HCT116 (cell line): ENCODE results near the gene RGS11. TPM values are rescaled to one million over a fixed set of nuclear protein-coding genes. Genes with fewer than 3 reads are reported as not detected.

Experiments used
- ATAC-seq: fragments of 200-7000 bp; cut with Tn5 transposase; 2 replicates; pipeline ENCODE4 v1.9.1; 2020; ENCODE audit warnings: mild to moderate bottlenecking, moderate library complexity
- BruUV-seq: library from RNA; stranded (reverse); fragments of 400-500 nt; replicated peaks from 2 replicates; lab custom pipeline; 2021; lab: Mats Ljungman, UMichigan
- CTCF ChIA-PET: fragments of 300-600 bp; sonication (Branson Sonifier 250); formaldehyde crosslinking; loops from one replicate; lab custom pipeline; 2021; ENCODE audit warnings: antibody characterized with exemption; lab: Charles Lee
- POLR2A ChIA-PET: fragments of 300-600, 350-600 bp; sonication (Branson Sonifier 250); formaldehyde crosslinking; loops from one replicate; lab custom pipeline; 2021; ENCODE audit warnings: antibody characterized with exemption; lab: Charles Lee
- RAD21 ChIA-PET, 2 experiments: fragments of 300-600 bp; sonication (Branson Sonifier 250); formaldehyde crosslinking; loops; one replicate each; lab custom pipeline; 2023; ENCODE audit warnings: low total read pairs in 2 of 2; ENCODE audit not compliant: uncharacterized antibody in 2 of 2, unreplicated experiment in 2 of 2, low non-redundant PET in 1 of 2; lab: Charles Lee
- DNase-seq: peaks from one replicate; pipeline ENCODE4 v3.0.0-alpha.2; 2010; ENCODE audit warnings: low read depth, low spot score
- H2AFZ ChIP-seq: fragments of 200-600 bp; shearing (Covaris generic), sonication (generic); 2 replicates; pipeline ENCODE4 v1.6.1; 2017; ENCODE audit warnings: low read depth, mixed run types, mixed read lengths, antibody characterized with exemption, low read length; ENCODE audit not compliant: poor library complexity, severe bottlenecking
- H3K27ac ChIP-seq: 2 replicates; pipeline ENCODE4 v1.5.1; 2012; ENCODE audit warnings: low read depth, low read length
- H3K27me3 ChIP-seq: fragments of 200-600 bp; sonication (generic); 2 replicates; pipeline ENCODE4 v1.6.1; 2016; ENCODE audit warnings: mixed run types, low read length, mixed read lengths; ENCODE audit not compliant: insufficient read depth
- H3K36me3 ChIP-seq, 2 experiments: fragments of 200-500 bp in 1 of 2; fragments of 200-600 bp in 1 of 2; sonication (Bioruptor generic) in 1 of 2; sonication (generic) in 1 of 2; 2 replicates each; pipeline versions ENCODE4 v1.5.1 to v1.6.1; 2014 to 2016; ENCODE audit warnings: low read length in 2 of 2, inconsistent platforms in 1 of 2, mixed read lengths in 1 of 2, mixed run types in 1 of 2; ENCODE audit not compliant: insufficient read depth in 2 of 2, control insufficient read depth in 1 of 2
- H3K4me1 ChIP-seq, 2 experiments: fragments of 200-600 bp in 1 of 2; sonication (generic) in 1 of 2; 2 replicates each; pipeline versions ENCODE4 v1.5.1 to v1.6.1; 2012 to 2017; ENCODE audit warnings: low read length in 2 of 2, inconsistent platforms in 1 of 2, mild to moderate bottlenecking in 1 of 2, mixed read lengths in 1 of 2, mixed run types in 1 of 2, moderate library complexity in 1 of 2; ENCODE audit not compliant: insufficient read depth in 2 of 2, control insufficient read depth in 1 of 2
- H3K4me2 ChIP-seq: fragments of 200-600 bp; sonication (generic); 2 replicates; pipeline ENCODE4 v1.6.1; 2017; ENCODE audit warnings: mixed run types, low read length, mixed read lengths
- H3K4me3 ChIP-seq, 2 experiments: fragments of 200-600 bp in 1 of 2; sonication (generic) in 1 of 2; replicated peaks in 1 of 2; 2 replicates each; pipeline ENCODE4 v1.5.1; 2011 to 2016; ENCODE audit warnings: low read length in 2 of 2, control low read depth in 1 of 2, low read depth in 1 of 2, mild to moderate bottlenecking in 1 of 2, mixed read lengths in 1 of 2, mixed run types in 1 of 2
- H3K79me2 ChIP-seq: fragments of 200-600 bp; sonication (generic); 2 replicates; pipeline ENCODE4 v1.6.1; 2017; ENCODE audit warnings: mild to moderate bottlenecking, mixed run types, low read length, moderate library complexity, mixed read lengths; ENCODE audit not compliant: insufficient read depth
- H3K9ac ChIP-seq: fragments of 200-600 bp; sonication (generic); 2 replicates; pipeline ENCODE4 v1.6.1; 2016; ENCODE audit warnings: low read length, mixed read lengths
- H3K9me2 ChIP-seq: fragments of 200-600 bp; sonication (generic), shearing (Covaris generic); 2 replicates; pipeline ENCODE4 v1.6.1; 2017; ENCODE audit warnings: mixed run types, mild to moderate bottlenecking, moderate library complexity; ENCODE audit not compliant: insufficient read depth
- H3K9me3 ChIP-seq, 2 experiments: fragments of 200-500 bp in 1 of 2; fragments of 200-600 bp in 1 of 2; sonication (Bioruptor generic) in 1 of 2; sonication (generic) in 1 of 2; 2 replicates each; pipeline ENCODE4 v1.6.1; 2014 to 2017; ENCODE audit warnings: low read length in 2 of 2, mixed read lengths in 2 of 2, inconsistent platforms in 1 of 2, low read depth in 1 of 2, mild to moderate bottlenecking in 1 of 2, mixed run types in 1 of 2, moderate library complexity in 1 of 2; ENCODE audit not compliant: control insufficient read depth in 1 of 2, insufficient read depth in 1 of 2
- H4K20me1 ChIP-seq: fragments of 200-600 bp; sonication (generic), shearing (Covaris generic); 2 replicates; pipeline ENCODE4 v1.6.1; 2017; ENCODE audit warnings: mixed run types, mild to moderate bottlenecking, moderate library complexity; ENCODE audit not compliant: insufficient read depth
- CBX3 ChIP-seq: IDR thresholded peaks from 2 replicates; pipeline ENCODE4 v1.6.1; 2012; ENCODE audit warnings: low read depth
- EZH2 ChIP-seq: fragments of 200-600 bp; sonication (generic); IDR thresholded peaks from 2 replicates; pipeline ENCODE4 v1.6.1; 2017; ENCODE audit warnings: antibody characterized with exemption, mixed run types
- JUND ChIP-seq: IDR thresholded peaks from 2 replicates; pipeline ENCODE4 v1.6.1; 2012
- MAX ChIP-seq: IDR thresholded peaks from 2 replicates; pipeline ENCODE4 v1.6.1; 2012
- POLR2AphosphoS5 ChIP-seq: IDR thresholded peaks from 2 replicates; pipeline ENCODE4 v1.6.1; 2011; ENCODE audit warnings: mild to moderate bottlenecking, low read depth, low read length, moderate library complexity
- RAD21 ChIP-seq: IDR thresholded peaks from 2 replicates; pipeline ENCODE4 v1.6.1; 2012; ENCODE audit warnings: low read depth, mild to moderate bottlenecking
- REST ChIP-seq: IDR thresholded peaks from 2 replicates; pipeline ENCODE4 v1.6.1; 2012; ENCODE audit warnings: low read depth
- SIN3A ChIP-seq: IDR thresholded peaks from 2 replicates; pipeline ENCODE4 v1.6.1; 2012; ENCODE audit warnings: low read depth
- SP1 ChIP-seq: IDR thresholded peaks from 2 replicates; pipeline ENCODE4 v1.6.1; 2012; ENCODE audit warnings: low read depth
- SRF ChIP-seq: IDR thresholded peaks from 2 replicates; pipeline ENCODE4 v1.6.1; 2012; ENCODE audit warnings: low read depth
- YY1 ChIP-seq: IDR thresholded peaks from 2 replicates; pipeline ENCODE4 v1.6.1; 2011; ENCODE audit warnings: low read length, low read depth, moderate library complexity, mild to moderate bottlenecking; ENCODE audit not compliant: insufficient replicate concordance; ENCODE audit errors: extremely low read depth
- ZBTB33 ChIP-seq: IDR thresholded peaks from 2 replicates; pipeline ENCODE4 v1.6.1; 2011; ENCODE audit warnings: mild to moderate bottlenecking, low read length, moderate library complexity; ENCODE audit not compliant: insufficient replicate concordance; ENCODE audit errors: extremely low read depth
- ZFX ChIP-seq: fragments of 450-650 bp; IDR thresholded peaks from 2 replicates; pipeline ENCODE4 v1.6.1; 2017
- ZNF274 ChIP-seq: fragments of 200-500 bp; sonication (Bioruptor generic); IDR thresholded peaks from 2 replicates; pipeline ENCODE4 v1.6.1; 2014; ENCODE audit warnings: mild to moderate bottlenecking, low read depth, low read length, inconsistent platforms
- intact Hi-C: fragments of 100-400 bp; cut with micrococcal nuclease; formaldehyde crosslinking; loops from 2 replicates; pipeline ENCODE4 v1.10.0; 2022
- total RNA-seq: library from RNA; stranded (reverse); gene quantifications from one replicate; pipeline ENCODE4 v1.2.1, GENCODE V29; 2021; ENCODE audit not compliant: unreplicated experiment

The RGS11 gene
- total RNA-seq, 1 experiment from 2014 or later, result not detected

GRCh38 chr16:322476-323143, 46.9 kb upstream of the RGS11 start:
- no peak for TF ChIP-seq RAD21
- TF ChIP-seq MAX, result no peak
- TF ChIP-seq SP1, result no peak
- no peak for TF ChIP-seq ZBTB33
- TF ChIP-seq POLR2AphosphoS5, result no peak
- TF ChIP-seq YY1, result no peak
- no peak for TF ChIP-seq ZFX
- TF ChIP-seq REST, result no peak
- no peak for TF ChIP-seq ZNF274
- no peak for TF ChIP-seq SIN3A
- TF ChIP-seq CBX3, result no peak
- no peak for TF ChIP-seq EZH2
- no peak for TF ChIP-seq JUND
- no peak for TF ChIP-seq SRF
- Histone ChIP-seq H3K9me3 (no peaks in the 10 kb centered on the region), H3K4me1 (peaks cover 3 to 14% of the 10 kb centered on the region in 2 experiments), H2AFZ (no peak overlapping the region), H3K4me3 (no peak overlapping the region), H3K27me3 (no peaks in the 10 kb centered on the region), H3K9me2 (no peaks in the 10 kb centered on the region), H4K20me1 (no peaks in the 10 kb centered on the region), H3K9ac (no peak overlapping the region), H3K27ac (no peak overlapping the region), H3K36me3 (no peaks in the 10 kb centered on the region), H3K79me2 (peaks cover 41% of the 10 kb centered on the region), H3K4me2 (no peak overlapping the region)
- no TSS peak for BruUV-seq
- DNase-seq (no peak), ATAC-seq (no peak)
- ChIA-PET POLR2A (no interaction called here), CTCF (no interaction called here), RAD21 (no interaction called here)
- intact Hi-C loops, result no loop called here
